ENCODE results near the gene SAMD4A.

Gene SAMD4A

GRCh38 chr14:54673193-54674045, 106.5 kb downstream of the SAMD4A start:
- DNase-seq (ENCODE audit: extremely low spot score) = peak; percentile 18
- CTCF ChIA-PET = interaction anchor here (0.9 kb wide), 1 partner anchor 306 kb away, joined by 3 read pairs; no protein-coding TSS in a partner anchor
- POLR2A ChIA-PET = no interaction called here
- TF ChIP-seq HDGF (IDR thresholded peaks at IDR 0.05; ENCODE audit: borderline replicate concordance) (no peak), L3MBTL2 (conservative IDR thresholded peaks at IDR 0.05) (no peak), ELF4 (IDR thresholded peaks at IDR 0.05) (no peak), LEF1 (IDR thresholded peaks at IDR 0.05; ENCODE audit: borderline replicate concordance) (no peak), TARDBP (IDR thresholded peaks at IDR 0.05) (no peak), ZNF384 (IDR thresholded peaks at IDR 0.05) (no peak), SUZ12 (IDR thresholded peaks at IDR 0.05) (no peak), FOXA1 (IDR thresholded peaks at IDR 0.05) (no peak), ARNT (IDR thresholded peaks at IDR 0.05) (no peak), NFRKB (IDR thresholded peaks at IDR 0.05) (no peak), SP1 (IDR thresholded peaks at IDR 0.05) (no peak), FOXM1 (IDR thresholded peaks at IDR 0.05; ENCODE audit: borderline replicate concordance) (no peak)
- TF ChIP-seq, protein P1, sequence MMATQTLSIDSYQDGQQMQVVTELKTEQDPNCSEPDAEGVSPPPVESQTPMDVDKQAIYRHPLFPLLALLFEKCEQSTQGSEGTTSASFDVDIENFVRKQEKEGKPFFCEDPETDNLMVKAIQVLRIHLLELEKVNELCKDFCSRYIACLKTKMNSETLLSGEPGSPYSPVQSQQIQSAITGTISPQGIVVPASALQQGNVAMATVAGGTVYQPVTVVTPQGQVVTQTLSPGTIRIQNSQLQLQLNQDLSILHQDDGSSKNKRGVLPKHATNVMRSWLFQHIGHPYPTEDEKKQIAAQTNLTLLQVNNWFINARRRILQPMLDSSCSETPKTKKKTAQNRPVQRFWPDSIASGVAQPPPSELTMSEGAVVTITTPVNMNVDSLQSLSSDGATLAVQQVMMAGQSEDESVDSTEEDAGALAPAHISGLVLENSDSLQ (IDR thresholded peaks at IDR 0.05) = no peak

- TF ChIP-seq CTBP1 (IDR thresholded peaks at IDR 0.05; ENCODE audit: borderline replicate concordance) (no peak), SUZ12 (IDR thresholded peaks at IDR 0.05) (no peak), LEF1 (IDR thresholded peaks at IDR 0.05; ENCODE audit: borderline replicate concordance) (no peak), ELF4 (IDR thresholded peaks at IDR 0.05) (no peak), L3MBTL2 (conservative IDR thresholded peaks at IDR 0.05) (no peak), BHLHE40 (IDR thresholded peaks at IDR 0.05; ENCODE audit: borderline replicate concordance) (no peak), FOXA1 (IDR thresholded peaks at IDR 0.05) (no peak)
Measured at GRCh38 chr14:54674046-54674741, 107.3 kb downstream of the SAMD4A start.

DNA sequence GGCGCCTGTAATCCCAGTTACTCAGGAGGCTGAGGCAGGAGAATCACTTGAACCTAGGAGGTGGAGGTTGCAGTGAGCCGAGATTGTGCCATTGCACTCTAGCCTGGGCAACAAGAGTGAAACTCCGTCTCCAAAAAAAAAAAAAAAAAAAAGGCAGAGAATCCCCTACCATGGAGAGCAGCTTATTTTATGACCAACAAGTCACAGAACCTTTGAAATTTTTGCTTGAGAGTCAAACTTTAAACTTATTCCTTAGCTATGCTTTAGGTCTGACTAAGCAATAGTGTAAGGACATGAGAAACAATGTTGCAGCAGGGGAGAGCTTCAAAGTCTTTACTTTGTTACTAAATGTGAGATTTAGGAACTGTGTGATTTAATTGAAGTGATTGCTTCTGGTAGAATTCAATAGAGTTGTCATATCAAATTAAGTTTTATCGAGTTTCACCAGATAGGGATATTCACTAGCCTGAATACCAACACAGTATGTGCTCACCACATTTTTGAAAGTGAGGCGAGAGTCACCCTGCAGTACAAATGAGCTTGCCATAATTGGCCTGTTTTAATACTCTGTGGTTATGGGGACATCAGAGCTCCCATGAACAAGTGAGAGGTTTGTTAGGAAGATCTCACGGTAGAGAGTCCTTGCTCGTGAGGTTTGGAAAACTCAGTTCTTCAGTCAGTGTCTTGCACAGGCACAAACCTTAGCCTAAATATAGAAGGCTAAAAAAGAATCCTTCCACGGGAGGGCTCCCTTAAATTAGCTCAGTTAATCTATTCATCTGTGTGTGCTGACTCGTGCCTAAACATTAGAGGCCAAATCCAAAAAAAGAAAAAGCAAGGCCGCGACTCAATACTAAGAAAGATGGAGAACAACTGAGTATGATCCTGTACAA, 108.6 kb downstream of the SAMD4A start:
- no peak for DNase-seq (ENCODE audit: extremely low spot score)
- POLR2A ChIA-PET = no interaction called here
- TF ChIP-seq HDGF (IDR thresholded peaks at IDR 0.05; ENCODE audit: borderline replicate concordance) (no peak), ZNF384 (IDR thresholded peaks at IDR 0.05) (no peak), FOXM1 (IDR thresholded peaks at IDR 0.05; ENCODE audit: borderline replicate concordance) (no peak)
- CTCF ChIA-PET = interaction anchor here (1.5 kb wide), 1 partner anchor 98 kb away, joined by 4 read pairs; no protein-coding TSS in a partner anchor

More at GRCh38 chr14:54674046-54674741, 107.3 kb downstream of the SAMD4A start:
- CTCF ChIA-PET = no interaction called here
- DNase-seq (ENCODE audit: extremely low spot score) = no peak
- POLR2A ChIA-PET = no interaction called here

GRCh38 chr14:54676812-54677708, 110.1 kb downstream of the SAMD4A start:
- ChIA-PET POLR2A (interaction anchor here (0.9 kb wide), 1 partner anchor 374 kb away, joined by 3 read pairs; the partner anchor contains the start of gene MAPK1IP1L), CTCF (interaction anchor here (0.7 to 1.2 kb wide), 3 partner anchors 10 to 23 kb away, joined by 3 to 7 read pairs (median 4); no protein-coding TSS in a partner anchor)
- no peak for DNase-seq (ENCODE audit: extremely low spot score)
- TF ChIP-seq FOXA1 (IDR thresholded peaks at IDR 0.05) (no peak), BHLHE40 (IDR thresholded peaks at IDR 0.05; ENCODE audit: borderline replicate concordance) (no peak), HDGF (IDR thresholded peaks at IDR 0.05; ENCODE audit: borderline replicate concordance) (no peak), ELF4 (IDR thresholded peaks at IDR 0.05) (no peak), L3MBTL2 (conservative IDR thresholded peaks at IDR 0.05) (no peak), FOXM1 (IDR thresholded peaks at IDR 0.05; ENCODE audit: borderline replicate concordance) (no peak), ZNF384 (IDR thresholded peaks at IDR 0.05) (no peak), FOXK2 (IDR thresholded peaks at IDR 0.05) (no peak), CTBP1 (IDR thresholded peaks at IDR 0.05; ENCODE audit: borderline replicate concordance) (no peak), SUZ12 (IDR thresholded peaks at IDR 0.05) (no peak), LEF1 (IDR thresholded peaks at IDR 0.05; ENCODE audit: borderline replicate concordance) (no peak), TARDBP (IDR thresholded peaks at IDR 0.05) (no peak), ARNT (IDR thresholded peaks at IDR 0.05) (no peak), NFRKB (IDR thresholded peaks at IDR 0.05) (no peak), SP1 (IDR thresholded peaks at IDR 0.05) (no peak)
- TF ChIP-seq, protein P1 (IDR thresholded peaks at IDR 0.05) = no peak

DNA sequence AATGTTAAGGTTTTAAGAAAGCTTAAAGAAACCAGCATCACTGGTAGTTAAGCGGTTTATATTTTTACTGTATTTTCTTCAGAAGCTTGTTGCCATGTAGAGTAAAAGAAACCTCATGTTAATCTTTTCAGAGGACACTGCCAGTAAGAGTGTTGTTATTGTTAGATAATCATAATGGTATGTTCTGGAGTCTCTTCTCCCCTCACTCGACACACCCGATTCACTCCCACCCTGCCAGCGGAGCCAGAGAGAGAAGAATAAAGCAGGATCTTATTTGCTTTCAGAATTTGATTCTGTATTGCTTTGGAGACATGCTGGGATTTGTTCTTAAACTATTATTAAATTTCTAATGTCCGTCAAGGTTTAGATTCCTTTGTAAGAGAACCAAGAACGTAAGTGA, 113.7 kb downstream of the SAMD4A start:
- DNase-seq (ENCODE audit: extremely low spot score) = no peak
- ChIA-PET POLR2A (no interaction called here), CTCF (no interaction called here)
- TF ChIP-seq BHLHE40 (IDR thresholded peaks at IDR 0.05; ENCODE audit: borderline replicate concordance) (no peak), SUZ12 (IDR thresholded peaks at IDR 0.05) (no peak), NFRKB (IDR thresholded peaks at IDR 0.05) (no peak), ELF4 (IDR thresholded peaks at IDR 0.05) (no peak), LEF1 (IDR thresholded peaks at IDR 0.05; ENCODE audit: borderline replicate concordance) (no peak), L3MBTL2 (conservative IDR thresholded peaks at IDR 0.05) (no peak), CTBP1 (IDR thresholded peaks at IDR 0.05; ENCODE audit: borderline replicate concordance) (no peak), FOXA1 (IDR thresholded peaks at IDR 0.05) (no peak), SP1 (IDR thresholded peaks at IDR 0.05) (no peak), ARNT (IDR thresholded peaks at IDR 0.05) (no peak), FOXM1 (IDR thresholded peaks at IDR 0.05; ENCODE audit: borderline replicate concordance) (no peak), FOXK2 (IDR thresholded peaks at IDR 0.05) (no peak), TARDBP (IDR thresholded peaks at IDR 0.05) (no peak)
- TF ChIP-seq, protein P1 (IDR thresholded peaks at IDR 0.05) = no peak

All from HEK293T (cell line).